GM21423 (cell line): ENCODE results near the gene MTX2.
"Not testable (repeated sequence)": the region's sequence is repeated elsewhere in the genome, so short reads cannot be mapped to it uniquely, and the experiment has no call there.

Experiments
- ATAC-seq: cut with Tn5 transposase; IDR thresholded peaks from one replicate; pipeline ENCODE4 v1.9.1; 2021; ENCODE audit warnings: mild to moderate bottlenecking, moderate library complexity; ENCODE audit not compliant: unreplicated experiment

The MTX2 gene

GRCh38 chr2:176370467-176371171 lies 101.4 kb downstream of the MTX2 start:
- no peak for ATAC-seq

GRCh38 chr2:176373155-176373554 lies 103.9 kb downstream of the MTX2 start:
- not testable (repeated sequence) for ATAC-seq

GRCh38 chr2:176378323-176378722 lies 109.1 kb downstream of the MTX2 start:
- no peak for ATAC-seq

- no peak for ATAC-seq
Observed at GRCh38 chr2:176380341-176380740, 111.1 kb downstream of the MTX2 start.

GRCh38 chr2:176383100-176383499 lies 113.9 kb downstream of the MTX2 start:
- ATAC-seq: no peak

- no peak for ATAC-seq
Observed at GRCh38 chr2:176383836-176384442, 114.7 kb downstream of the MTX2 start.

GRCh38 chr2:176385219-176385759 lies 116.0 kb downstream of the MTX2 start:
- no peak for ATAC-seq

- no peak for ATAC-seq
Observed at GRCh38 chr2:176385838-176386237, 116.6 kb downstream of the MTX2 start.
